GM19351 (cell line): ENCODE data around the gene PKN3.

ENCODE experiments used
- ATAC-seq: cut with Tn5 transposase; IDR thresholded peaks from one replicate; pipeline ENCODE4 v1.9.1; 2021; ENCODE audit warnings: mild to moderate bottlenecking, moderate library complexity; ENCODE audit not compliant: unreplicated experiment

PKN3 gene

GRCh38 chr9:128733256-128733655 is 31.0 kb downstream of the PKN3 start:
- ATAC-seq, result no peak

DNA sequence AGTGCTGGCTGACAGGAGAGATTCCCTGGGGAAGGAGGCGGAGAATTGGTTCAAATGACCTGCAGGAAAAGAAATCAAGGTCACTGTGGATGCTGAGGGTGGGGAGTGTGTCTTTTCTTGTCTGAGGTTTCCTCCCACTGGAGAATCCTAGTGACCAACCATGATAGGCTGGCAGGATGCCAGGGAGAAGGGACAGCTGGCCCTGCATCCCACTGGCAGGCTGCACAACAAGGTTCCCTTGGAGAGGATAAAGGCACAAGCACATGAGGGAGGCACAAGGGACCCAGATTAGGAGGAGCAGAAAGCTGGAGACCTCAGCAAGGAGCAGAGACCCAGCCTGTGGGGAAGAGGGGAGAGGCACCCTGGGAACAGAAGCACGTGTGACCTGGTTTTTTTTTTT is 33.1 kb downstream of the PKN3 start:
- ATAC-seq, result no peak

DNA sequence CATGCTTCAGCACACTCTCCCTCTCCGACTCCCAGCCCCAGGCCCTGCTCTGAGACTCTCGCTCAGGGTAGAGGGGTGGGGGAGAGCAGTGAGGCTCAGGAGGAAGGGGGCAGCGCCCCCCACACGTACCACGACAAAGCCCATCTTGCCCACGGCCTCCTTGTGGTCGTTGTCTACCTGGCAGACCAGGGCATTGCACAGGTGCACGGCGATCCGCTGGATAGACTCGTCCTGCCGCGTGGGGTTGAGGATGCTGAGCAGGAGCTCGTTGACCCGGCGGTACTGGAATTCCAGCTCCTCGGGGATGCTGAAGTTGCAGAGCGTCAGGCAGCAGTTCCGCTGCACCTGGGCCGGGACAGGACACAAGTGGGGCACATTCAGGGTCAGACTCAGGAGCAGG is 40.1 kb downstream of the PKN3 start:
- ATAC-seq, result no peak

GRCh38 chr9:128743421-128743820 is 41.1 kb downstream of the PKN3 start:
- ATAC-seq, result no peak

- no peak for ATAC-seq
These were observed 44.9 kb downstream of the PKN3 start for GRCh38 chr9:128747241-128747640.

DNA sequence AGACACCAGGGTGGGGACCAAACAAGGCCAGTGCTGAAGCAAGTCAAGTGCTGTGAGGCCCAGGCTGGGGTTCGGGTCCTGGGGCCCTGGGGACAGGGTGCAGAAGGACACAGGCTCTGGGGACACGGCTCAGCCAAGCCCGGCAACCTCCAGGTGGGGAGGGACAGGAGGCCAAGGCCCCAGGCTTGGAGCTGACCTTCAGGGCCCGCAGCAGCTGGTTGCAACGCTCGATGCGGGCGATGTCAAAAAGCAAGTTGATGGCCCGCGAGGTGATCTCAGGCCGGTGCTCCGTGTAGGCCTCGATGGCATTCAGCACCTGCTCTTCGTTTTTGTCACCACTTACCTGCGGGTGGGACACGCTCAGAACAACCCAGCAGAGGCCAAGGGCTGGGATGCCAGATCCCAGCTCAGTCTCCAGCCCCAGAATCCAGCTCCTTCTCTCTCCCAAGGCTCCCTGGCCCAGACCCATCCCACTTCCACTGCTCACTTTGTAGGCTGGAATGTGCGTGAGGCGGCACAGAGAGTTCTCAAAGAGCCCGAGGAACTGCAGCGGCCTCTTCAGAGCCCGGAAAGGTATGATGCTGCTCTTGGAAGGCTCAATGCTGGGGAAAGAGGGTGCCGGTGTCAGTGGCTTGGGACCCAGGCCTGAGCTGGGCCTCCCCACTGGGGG is 48.8 kb downstream of the PKN3 start:
- ATAC-seq, result no peak

DNA sequence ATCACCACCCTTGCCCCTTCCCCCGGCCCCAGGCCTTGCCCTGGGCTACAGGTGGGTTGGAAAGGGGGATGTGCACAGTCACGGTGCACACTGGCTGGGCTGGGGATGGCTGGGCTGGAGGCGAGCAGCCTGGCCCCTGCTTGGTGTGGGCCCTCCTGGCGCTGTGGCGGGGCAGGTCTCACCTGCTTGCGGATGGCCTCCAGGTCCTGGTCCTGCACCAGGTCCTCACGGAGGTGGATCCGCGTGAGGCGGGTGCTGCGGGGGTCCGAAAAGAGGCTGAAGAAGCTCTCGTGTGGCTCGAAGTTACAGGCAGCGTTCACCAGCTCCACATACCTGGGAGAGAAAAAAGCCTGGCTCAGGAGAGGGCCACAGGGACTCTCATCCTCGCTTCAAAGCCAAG is 51.3 kb downstream of the PKN3 start:
- no peak for ATAC-seq

DNA sequence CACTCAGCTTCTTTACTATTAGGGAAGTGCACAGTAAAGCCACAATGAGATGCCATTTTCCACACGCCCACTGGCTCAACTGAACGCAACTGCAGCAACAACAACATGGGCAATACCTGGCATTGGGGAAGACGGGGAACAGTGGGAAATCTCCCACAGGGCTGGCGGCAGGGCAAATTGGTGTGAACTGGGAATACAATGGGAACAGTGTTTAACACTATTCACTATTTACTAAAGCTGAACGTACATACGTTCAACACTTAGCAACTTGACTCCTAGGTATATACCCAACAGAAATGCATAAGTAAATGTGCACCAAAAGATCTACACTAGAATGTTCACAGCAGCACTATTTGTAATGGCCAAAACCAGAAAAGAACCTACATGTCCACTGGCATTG is 55.3 kb downstream of the PKN3 start:
- no peak for ATAC-seq

- no peak for ATAC-seq
These were observed 60.6 kb downstream of the PKN3 start for GRCh38 chr9:128762671-128763449.

DNA sequence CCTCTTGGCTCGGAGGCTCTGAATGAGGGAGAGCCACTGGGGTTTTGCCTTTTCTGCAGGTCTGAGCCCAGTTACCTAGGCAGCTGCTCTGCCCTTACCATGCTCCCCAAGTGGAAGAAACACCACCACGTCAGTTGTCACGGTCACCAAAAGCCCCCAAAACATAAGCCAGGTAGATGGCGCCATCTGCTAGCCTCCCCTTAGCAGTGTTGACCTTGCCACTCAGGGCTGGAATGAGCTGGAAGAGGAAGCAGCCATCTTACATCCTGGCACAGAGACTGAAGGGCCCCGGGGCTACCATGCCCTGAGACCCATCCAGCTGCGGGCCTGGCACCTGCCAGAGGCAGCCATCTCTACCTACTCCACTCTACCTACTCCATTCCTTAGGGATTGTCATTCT is 62.1 kb downstream of the PKN3 start:
- ATAC-seq, result no peak

DNA sequence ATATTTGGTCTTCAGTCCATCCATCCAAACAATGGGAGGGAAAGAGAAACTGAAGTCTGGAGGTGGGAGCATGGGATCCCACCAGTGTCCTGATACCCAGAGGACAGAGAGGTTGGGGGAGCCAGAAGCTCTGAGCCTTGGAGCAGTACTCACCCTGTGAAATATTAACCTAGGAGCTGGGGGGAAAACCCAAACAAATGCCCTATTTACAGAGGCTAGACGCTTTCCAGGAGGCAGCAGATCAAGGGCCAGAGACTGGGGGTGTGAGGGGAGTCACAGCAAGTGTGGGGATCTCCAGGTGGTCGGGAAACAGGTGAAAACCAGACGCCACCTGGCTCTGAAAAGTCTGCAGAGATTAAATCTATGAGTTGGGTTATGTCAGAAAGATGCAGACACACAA is 63.2 kb downstream of the PKN3 start:
- no peak for ATAC-seq

DNA sequence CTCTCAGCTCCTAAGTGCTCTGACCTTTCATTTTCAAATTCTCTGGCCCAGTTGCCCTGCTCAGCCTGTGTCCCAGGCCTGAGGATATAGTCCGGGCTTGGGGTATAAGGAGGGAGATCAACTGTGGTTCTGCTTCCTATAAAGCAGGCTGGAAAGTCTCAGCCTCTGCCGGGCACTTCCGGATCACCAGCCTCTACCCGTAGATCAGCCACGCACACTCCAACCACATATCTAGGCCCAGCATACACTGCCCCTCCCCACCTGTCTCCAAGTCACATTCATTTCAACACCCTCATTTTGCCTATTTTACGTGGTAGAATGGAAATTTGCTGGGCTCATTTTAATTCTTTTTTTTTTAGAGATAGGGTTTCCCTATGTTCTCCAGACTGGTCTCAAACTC is 66.3 kb downstream of the PKN3 start:
- ATAC-seq, result no peak
